ENCODE results near the gene OR4D2. TPM values are rescaled to one million over a fixed set of nuclear protein-coding genes. Genes with fewer than 3 reads are reported as not detected.
A peak's percentile ranks its signal among the peaks of the same experiment; 100 is the strongest.
"Not testable (repeated sequence)": the region's sequence is repeated elsewhere in the genome, so short reads cannot be mapped to it uniquely, and the experiment has no call there.

The OR4D2 gene
- total RNA-seq (2014; rRNA removed; shearing (Covaris generic)), result not detected in 2 replicates

DNA sequence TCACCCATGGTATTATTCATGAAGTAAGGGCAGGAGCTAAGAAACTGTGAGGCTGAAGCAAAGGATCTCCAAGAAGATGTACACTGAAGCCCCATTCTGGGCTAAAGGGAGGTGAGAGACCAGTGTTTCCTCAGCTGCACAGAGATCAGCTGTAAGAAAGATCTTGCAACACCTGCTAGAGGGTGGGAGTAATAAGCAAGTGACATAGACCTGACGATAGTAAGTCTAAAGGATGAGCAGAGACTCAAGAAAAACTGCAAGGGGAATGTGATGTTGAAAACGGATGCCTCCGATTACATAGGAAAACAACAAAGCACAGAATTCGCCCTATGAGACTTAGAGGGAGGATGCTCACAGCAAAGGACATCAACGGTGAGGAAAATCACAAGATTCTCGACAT lies at the start of gene OR4D2:
Gene OR4D2, plus strand, starts transcription at position 301 of the 400 bp plus-strand sequence. CDS start 2,674 bp downstream, outside the sequence.
- peaks cover 7% of the 10 kb centered on the region; the same call in 1 of the 2 replicates for H3K27me3 ChIP-seq (ENCODE audit: control insufficient read depth, insufficient read depth, low read length)
- H3K4me3 ChIP-seq (ENCODE audit: insufficient read depth, low read depth, low read length), result no peak within 1 kb of the TSS
- no peak for DNase-seq
- no peaks in the 10 kb centered on the region for H3K36me3 ChIP-seq (replicated peaks; ENCODE audit: control insufficient read depth, insufficient read depth, low read length)

DNA sequence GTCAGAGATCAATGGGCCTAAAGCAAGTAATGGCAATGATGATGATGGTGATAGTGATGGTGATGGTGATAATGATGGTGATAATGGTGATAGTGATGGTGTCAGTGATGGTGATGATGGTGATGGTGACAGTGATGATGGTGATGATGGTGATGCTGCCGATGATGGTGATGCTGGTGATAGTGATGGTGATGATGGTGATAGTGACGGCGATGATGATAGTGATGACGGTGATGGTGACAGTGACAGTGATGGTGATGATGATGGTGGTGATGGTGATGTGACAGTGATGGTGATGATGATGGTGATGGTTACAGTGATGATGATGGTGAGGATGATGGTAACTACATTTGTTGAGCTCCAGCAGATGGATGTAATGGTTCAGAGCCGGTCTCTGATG lies 49.4 kb upstream of the OR4D2 start:
- no peak for DNase-seq
- peaks cover 2% of the 10 kb centered on the region; the same call in 1 of the 2 replicates for H3K27me3 ChIP-seq (ENCODE audit: control insufficient read depth, insufficient read depth, low read length)
- H3K36me3 ChIP-seq (replicated peaks; ENCODE audit: control insufficient read depth, insufficient read depth, low read length), result no peaks in the 10 kb centered on the region
- no peak overlapping the region for H3K4me3 ChIP-seq (ENCODE audit: insufficient read depth, low read depth, low read length)

DNA sequence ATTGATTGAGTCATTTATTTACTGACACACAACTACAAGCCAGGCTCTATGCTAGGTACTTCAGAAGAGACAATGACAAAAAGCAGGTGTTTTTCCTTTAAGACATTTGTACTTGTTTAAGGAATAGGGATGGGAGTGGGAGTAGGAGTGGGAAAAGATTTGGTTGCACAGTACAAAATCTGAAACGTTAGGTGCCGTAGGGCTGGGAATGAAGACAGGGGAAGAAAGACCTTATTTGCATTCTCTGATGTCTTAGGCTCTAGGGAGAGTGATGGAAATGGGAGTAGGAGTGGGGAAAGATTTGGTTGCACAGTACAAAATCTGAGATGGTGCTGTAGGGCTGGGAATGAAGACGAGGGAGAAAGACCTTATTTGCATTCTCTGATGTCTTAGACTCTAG lies 47.3 kb upstream of the OR4D2 start:
- peaks cover 2% of the 10 kb centered on the region; the same call in 1 of the 2 replicates for H3K27me3 ChIP-seq (ENCODE audit: control insufficient read depth, insufficient read depth, low read length)
- no peak overlapping the region for H3K4me3 ChIP-seq (ENCODE audit: insufficient read depth, low read depth, low read length)

DNA sequence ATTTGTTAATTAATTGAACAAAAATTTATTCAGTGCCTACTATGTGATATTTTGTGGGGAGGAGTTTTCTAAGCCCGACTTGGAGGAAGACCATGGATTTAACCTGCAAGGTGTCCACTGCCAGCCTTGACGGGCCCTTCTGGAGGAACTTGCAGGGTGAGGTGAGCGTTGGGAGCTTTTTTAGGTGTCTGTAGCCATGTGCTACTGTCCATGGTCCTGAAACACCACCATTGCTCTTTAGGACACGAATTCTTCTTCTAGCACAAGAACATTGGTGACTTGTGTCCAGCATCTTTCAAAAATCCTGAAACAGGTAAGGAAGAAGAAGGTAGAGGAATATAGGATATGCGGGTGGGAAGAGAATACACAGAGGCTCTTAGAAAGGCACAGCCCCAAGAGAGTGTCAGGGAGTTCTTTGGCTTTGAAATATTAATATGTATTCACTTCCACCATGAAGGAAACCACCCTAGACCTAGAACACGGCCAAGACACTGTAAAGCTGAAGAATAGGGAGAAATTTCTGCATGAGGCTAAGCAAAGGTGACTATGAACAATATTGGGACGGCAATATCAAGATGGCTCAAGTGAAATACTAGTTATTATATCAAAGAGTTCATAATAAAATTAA lies 46.5 kb upstream of the OR4D2 start:
- peak; percentile 61 for DNase-seq
- Histone ChIP-seq H3K36me3 (replicated peaks; ENCODE audit: control insufficient read depth, insufficient read depth, low read length) (no peaks in the 10 kb centered on the region), H3K4me3 (ENCODE audit: insufficient read depth, low read depth, low read length) (no peak overlapping the region), H3K27me3 (ENCODE audit: control insufficient read depth, insufficient read depth, low read length) (peaks cover 2% of the 10 kb centered on the region; the same call in 1 of the 2 replicates)

More for the DNA sequence above, 47.3 kb upstream of the OR4D2 start:
- no peaks in the 10 kb centered on the region for H3K36me3 ChIP-seq (replicated peaks; ENCODE audit: control insufficient read depth, insufficient read depth, low read length)
- no peak for DNase-seq

DNA sequence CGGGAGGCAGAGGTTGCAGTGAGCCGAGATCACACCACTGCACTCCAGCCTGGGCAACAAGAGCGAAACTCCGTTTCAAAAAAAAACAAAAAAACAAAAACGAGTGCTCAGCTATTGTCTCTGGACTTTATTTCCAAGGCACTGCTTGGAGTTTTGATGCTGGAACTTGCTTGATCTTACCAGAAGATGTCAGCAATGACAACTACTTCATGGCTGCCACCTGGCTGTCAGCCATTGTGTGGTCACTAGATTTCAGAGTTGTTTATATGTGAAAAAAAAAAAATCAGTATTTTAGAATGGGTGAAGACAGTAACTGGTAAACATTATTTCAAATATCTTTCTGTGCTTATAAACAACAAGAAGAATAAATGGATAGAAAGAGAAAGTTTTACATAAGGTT lies 44.9 kb upstream of the OR4D2 start:
- Histone ChIP-seq H3K27me3 (ENCODE audit: control insufficient read depth, insufficient read depth, low read length) (peaks cover 2% of the 10 kb centered on the region; the same call in 1 of the 2 replicates), H3K36me3 (replicated peaks; ENCODE audit: control insufficient read depth, insufficient read depth, low read length) (no peaks in the 10 kb centered on the region), H3K4me3 (ENCODE audit: insufficient read depth, low read depth, low read length) (no peak overlapping the region)
- DNase-seq, result peak; percentile 57

DNA sequence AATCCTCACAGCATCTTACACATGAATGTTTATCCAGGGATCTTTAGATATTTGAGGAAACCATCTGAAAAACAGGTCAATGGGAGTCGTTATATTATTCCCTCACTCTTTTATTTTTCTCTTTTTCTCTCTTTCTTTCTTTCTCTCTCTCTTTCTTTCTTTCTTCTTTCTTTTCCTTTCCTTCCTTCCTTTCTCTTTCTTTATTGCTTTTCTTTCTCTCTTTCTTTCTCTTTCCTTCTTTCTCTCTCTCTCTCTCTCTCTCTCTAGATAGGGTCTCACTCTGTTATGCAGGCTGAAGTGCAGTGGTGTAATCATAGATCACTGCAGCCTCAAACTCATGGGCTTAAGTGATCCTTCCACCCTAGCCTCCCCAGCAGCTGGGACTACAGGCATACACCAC lies 38.9 kb upstream of the OR4D2 start:
- no peak for DNase-seq
- Histone ChIP-seq H3K27me3 (ENCODE audit: control insufficient read depth, insufficient read depth, low read length) (peaks cover 3% of the 10 kb centered on the region; the same call in 1 of the 2 replicates), H3K4me3 (ENCODE audit: insufficient read depth, low read depth, low read length) (no peak overlapping the region), H3K36me3 (replicated peaks; ENCODE audit: control insufficient read depth, insufficient read depth, low read length) (no peaks in the 10 kb centered on the region)

DNA sequence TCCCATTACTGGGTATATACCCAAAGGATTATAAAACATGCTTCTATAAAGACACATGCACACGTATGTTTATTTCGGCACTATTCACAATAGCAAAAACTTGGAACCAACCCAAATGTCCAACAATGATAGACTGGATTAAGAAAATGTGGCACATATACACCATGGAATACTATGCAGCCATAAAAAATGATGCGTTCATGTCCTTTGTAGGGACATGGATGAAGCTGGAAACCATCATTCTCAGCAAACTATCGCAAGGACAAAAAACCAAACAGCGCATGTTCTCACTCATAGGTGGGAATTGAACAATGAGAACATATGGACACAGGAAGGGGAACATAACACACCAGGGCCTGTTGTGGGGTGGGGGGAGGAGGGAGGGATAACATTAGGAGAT lies 34.1 kb upstream of the OR4D2 start:
- not testable (repeated sequence) for H3K36me3 ChIP-seq (replicated peaks; ENCODE audit: control insufficient read depth, insufficient read depth, low read length); DNase-seq; H3K4me3 ChIP-seq (ENCODE audit: insufficient read depth, low read depth, low read length); H3K27me3 ChIP-seq (ENCODE audit: control insufficient read depth, insufficient read depth, low read length)

DNA sequence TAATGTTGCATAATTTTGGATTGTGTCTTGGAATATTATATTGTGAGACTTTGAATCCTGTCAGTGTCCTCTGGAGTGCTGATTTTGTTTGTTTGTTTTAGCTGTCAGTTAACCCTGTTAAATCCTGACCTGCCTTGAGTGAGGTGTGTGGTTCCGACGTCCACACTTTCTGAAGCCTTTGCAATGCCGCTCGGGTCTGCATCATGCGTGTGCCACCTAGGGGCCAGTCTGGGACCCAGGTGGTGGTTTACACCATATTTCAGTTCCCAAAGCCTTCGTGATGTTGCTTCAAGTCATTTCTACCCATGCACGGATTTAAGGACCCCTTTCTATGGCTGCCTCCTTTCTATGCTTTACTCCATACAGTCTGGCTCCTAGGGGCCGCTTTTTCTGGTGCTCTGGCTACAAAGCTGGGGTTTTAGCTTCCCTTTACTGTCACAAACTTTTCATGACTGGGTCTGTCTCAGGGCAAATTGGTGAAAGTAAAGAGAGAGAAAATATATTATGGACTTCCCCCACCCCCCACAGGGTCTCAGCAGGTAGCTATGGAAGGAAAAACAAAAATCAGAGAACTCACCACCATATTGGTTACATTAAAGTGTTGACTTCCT lies 30.0 kb upstream of the OR4D2 start:
- Histone ChIP-seq H3K36me3 (replicated peaks; ENCODE audit: control insufficient read depth, insufficient read depth, low read length) (no peaks in the 10 kb centered on the region), H3K27me3 (ENCODE audit: control insufficient read depth, insufficient read depth, low read length) (no peaks in the 10 kb centered on the region; the same call in 1 of the 2 replicates), H3K4me3 (ENCODE audit: insufficient read depth, low read depth, low read length) (no peak overlapping the region)
- DNase-seq, result peak; percentile 49

DNA sequence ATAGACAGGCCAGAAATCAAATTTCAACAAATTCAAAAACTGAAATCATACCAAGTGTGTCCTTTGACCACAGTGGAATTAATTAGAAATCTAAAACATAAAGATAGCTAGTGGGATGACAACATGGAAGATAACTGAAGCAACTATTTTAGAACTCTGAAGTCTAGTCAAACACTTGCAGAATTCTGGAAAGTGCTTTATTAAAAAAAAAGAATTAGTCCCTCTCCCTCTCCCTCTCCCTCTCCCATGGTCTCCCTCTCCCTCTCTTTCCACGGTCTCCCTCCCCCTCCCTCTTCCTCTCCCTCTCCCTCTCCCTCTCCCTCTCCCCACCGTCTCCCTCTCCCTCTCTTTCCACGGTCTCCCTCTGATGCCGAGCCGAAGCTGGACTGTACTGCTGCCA lies 25.3 kb upstream of the OR4D2 start:
- H3K4me3 ChIP-seq (ENCODE audit: insufficient read depth, low read depth, low read length), result no peak overlapping the region
- no peaks in the 10 kb centered on the region for H3K27me3 ChIP-seq (ENCODE audit: control insufficient read depth, insufficient read depth, low read length)
- DNase-seq, result no peak
- H3K36me3 ChIP-seq (replicated peaks; ENCODE audit: control insufficient read depth, insufficient read depth, low read length), result no peaks in the 10 kb centered on the region

DNA sequence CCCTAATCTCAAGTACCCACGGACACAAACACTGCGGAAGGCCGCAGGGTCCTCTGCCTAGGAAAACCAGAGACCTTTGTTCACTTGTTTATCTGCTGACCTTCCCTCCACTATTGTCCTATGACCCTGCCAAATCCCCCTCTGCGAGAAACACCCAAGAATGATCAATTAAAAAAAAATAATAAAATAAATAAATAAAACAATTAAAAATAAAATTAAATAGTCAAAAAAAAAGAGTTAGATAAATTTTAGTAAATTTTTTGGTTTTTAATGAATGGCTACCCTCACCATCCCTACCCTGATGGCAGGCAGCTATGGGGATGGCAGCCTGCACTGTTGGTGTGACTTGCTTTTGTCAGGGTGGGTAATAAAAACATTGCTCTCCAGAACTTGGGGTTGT lies 23.4 kb upstream of the OR4D2 start:
- H3K36me3 ChIP-seq (replicated peaks; ENCODE audit: control insufficient read depth, insufficient read depth, low read length); DNase-seq; H3K27me3 ChIP-seq (ENCODE audit: control insufficient read depth, insufficient read depth, low read length); H3K4me3 ChIP-seq (ENCODE audit: insufficient read depth, low read depth, low read length): not testable (repeated sequence)

DNA sequence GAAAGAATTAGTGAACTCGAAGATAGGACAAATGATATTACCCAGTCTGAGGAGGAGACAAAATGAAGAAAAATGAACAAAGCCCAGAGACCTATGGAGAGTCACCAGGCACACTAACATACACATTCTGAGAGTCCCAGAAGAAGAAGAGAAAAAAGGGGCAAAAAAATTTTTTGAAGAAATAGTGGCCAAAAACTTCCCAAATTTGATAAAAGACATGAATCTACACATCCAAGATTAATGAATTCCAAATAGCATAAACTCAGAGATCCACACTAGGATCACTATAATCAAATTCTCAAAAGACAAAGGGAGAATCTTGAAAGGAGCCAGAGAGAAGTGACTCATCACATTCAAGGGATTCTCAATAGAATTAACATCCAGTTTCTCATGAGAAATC lies 22.0 kb upstream of the OR4D2 start:
- Histone ChIP-seq H3K27me3 (ENCODE audit: control insufficient read depth, insufficient read depth, low read length) (peaks cover 11% of the 10 kb centered on the region; the same call in 1 of the 2 replicates), H3K36me3 (replicated peaks; ENCODE audit: control insufficient read depth, insufficient read depth, low read length) (no peaks in the 10 kb centered on the region)
- no peak for DNase-seq

DNA sequence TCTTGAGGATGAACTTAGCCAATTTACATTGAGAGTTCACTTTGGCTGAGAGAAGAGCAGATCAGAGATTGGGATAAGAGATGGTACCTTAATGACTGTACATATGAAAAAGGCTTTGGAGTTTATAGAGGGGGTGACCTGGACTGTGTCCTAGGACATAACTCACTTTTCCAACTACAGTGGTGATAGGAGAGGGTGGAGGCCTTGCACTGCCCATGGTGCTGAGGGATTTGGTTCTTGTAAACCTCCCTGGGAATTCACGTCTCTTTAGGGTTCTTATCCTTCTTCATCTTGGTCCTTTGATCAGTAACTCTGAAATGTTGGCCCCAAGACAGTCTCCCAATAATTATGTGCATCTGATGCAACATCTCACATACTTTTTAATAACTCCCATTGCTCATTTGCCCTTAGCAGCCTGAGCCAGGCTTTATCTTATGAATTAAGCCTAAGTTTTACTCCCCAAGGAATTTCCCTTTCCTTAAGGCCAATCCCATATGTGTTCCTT lies 18.8 kb upstream of the OR4D2 start, which contains the start of gene OR4D1:
Gene OR4D1, plus strand, starts transcription at position 455 of the 505 bp plus-strand sequence. CDS start 6,770 bp downstream, outside the sequence.
- H3K36me3 ChIP-seq (replicated peaks; ENCODE audit: control insufficient read depth, insufficient read depth, low read length), result no peaks in the 10 kb centered on the region
- H3K4me3 ChIP-seq (ENCODE audit: insufficient read depth, low read depth, low read length), result no peak within 1 kb of the TSS
- DNase-seq, result no peak
- peaks cover 16% of the 10 kb centered on the region for H3K27me3 ChIP-seq (ENCODE audit: control insufficient read depth, insufficient read depth, low read length)

More for the DNA sequence above, 22.0 kb upstream of the OR4D2 start:
- no peak overlapping the region for H3K4me3 ChIP-seq (ENCODE audit: insufficient read depth, low read depth, low read length)

DNA sequence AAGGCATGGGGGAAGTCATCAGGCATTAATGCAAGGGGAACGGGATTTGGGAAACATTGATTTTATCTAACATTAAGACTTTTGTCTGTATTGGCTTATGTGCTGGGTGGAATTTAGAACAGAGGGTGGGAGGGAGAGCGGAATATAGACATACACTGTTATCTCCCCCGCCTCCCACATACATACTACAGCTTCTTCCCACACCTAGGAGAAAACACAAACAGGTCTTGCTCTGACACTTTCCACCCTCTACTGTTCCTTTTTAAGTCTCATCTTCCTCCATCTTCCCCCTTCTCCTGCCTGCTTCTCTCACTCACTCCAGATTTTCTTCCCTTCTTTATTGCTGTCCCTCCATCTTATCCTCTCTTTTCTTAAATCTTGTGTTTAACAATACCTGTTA lies 18.2 kb upstream of the OR4D2 start:
- peaks cover 19% of the 10 kb centered on the region for H3K27me3 ChIP-seq (ENCODE audit: control insufficient read depth, insufficient read depth, low read length)
- DNase-seq, result no peak

DNA sequence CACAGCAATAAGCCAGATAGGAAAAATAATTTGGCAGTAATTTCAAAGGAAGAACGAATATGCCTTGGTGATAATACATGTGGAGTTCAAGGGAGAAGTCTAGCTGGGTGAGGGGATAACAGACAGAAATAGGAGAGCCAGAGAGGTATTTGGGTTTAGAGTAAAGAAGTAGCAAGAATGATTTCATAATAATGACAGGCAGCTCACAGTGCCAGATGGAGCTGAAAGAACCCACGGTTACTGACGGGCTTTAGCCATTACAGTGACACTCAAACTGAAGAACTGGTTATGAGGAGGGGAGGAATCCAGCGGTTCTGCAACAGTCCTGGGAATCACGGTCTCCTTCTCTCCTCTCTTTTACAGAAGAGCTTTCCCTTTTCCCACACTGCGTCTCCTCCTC lies 16.4 kb upstream of the OR4D2 start:
- DNase-seq, result no peak
- no peaks in the 10 kb centered on the region for H3K36me3 ChIP-seq (replicated peaks; ENCODE audit: control insufficient read depth, insufficient read depth, low read length)
- H3K27me3 ChIP-seq (ENCODE audit: control insufficient read depth, insufficient read depth, low read length), result peaks cover 28% of the 10 kb centered on the region

More for the DNA sequence above, 18.2 kb upstream of the OR4D2 start:
- Histone ChIP-seq H3K36me3 (replicated peaks; ENCODE audit: control insufficient read depth, insufficient read depth, low read length) (no peaks in the 10 kb centered on the region), H3K4me3 (ENCODE audit: insufficient read depth, low read depth, low read length) (no peak overlapping the region)

DNA sequence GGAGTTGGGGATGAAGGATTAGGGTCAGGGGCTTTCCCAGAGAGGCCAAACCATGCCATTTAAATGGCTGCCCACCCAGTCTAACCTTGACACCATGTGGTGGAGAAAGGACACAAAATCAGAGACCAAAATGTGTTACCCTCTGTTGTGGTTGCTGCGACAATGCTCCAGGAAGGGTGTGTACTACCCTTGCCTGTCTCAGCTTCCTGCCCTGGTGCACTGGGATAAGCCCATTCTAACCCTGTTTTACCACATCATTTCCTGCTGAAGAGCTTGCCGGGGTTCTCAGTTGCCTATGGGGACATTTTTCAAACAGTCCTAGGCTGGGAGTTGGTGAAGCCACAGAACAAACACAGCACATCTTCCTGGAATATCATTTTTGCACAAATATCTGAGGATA lies 13.7 kb upstream of the OR4D2 start:
- Histone ChIP-seq H3K4me3 (ENCODE audit: insufficient read depth, low read depth, low read length) (no peak overlapping the region), H3K27me3 (ENCODE audit: control insufficient read depth, insufficient read depth, low read length) (peaks cover 47% of the 10 kb centered on the region), H3K36me3 (replicated peaks; ENCODE audit: control insufficient read depth, insufficient read depth, low read length) (no peaks in the 10 kb centered on the region)
- DNase-seq, result no peak

More for the DNA sequence above, 16.4 kb upstream of the OR4D2 start:
- H3K4me3 ChIP-seq (ENCODE audit: insufficient read depth, low read depth, low read length), result no peak overlapping the region

All from H7 (cell line).